Activated T-cell treated with anti-CD3 and anti-CD28 coated beads, Interleukin-2, amount 50 U/mL, for 72 hours (primary cell): ENCODE measurements around the gene APOD. TPM values are rescaled to one million over a fixed set of nuclear protein-coding genes. Genes with fewer than 3 reads are reported as not detected.
"Not testable (repeated sequence)": the region's sequence is repeated elsewhere in the genome, so short reads cannot be mapped to it uniquely, and the experiment has no call there.

Experiments
- ATAC-seq, 2 donors: fragments of 150-1000 bp; cut with Tn5 transposase; replicated peaks in 1 of 2; 2 replicates each; pipeline ENCODE4 v1.10.0; 2021; ENCODE audit warnings: moderate library complexity in 2 of 2, mild to moderate bottlenecking in 1 of 2
- DNase-seq, 2 donors: peaks; one replicate each; pipeline ENCODE4 v3.0.0; 2021 to 2022; ENCODE audit warnings: mixed read lengths in 1 of 2
- H3K27ac Mint-ChIP-seq: one replicate; pipeline ENCODE4 v1.8.0; 2022; ENCODE audit warnings: mild to moderate bottlenecking, moderate library complexity, mixed read lengths
- H3K27me3 Mint-ChIP-seq: one replicate; pipeline ENCODE4 v1.8.0; 2022; ENCODE audit warnings: low read depth, mixed read lengths
- H3K36me3 Mint-ChIP-seq, 2 donors: one replicate each; pipeline ENCODE4 v1.8.0; 2022; ENCODE audit warnings: mixed read lengths in 2 of 2, mild to moderate bottlenecking in 1 of 2; ENCODE audit not compliant: insufficient read depth in 2 of 2
- H3K4me1 Mint-ChIP-seq: one replicate; pipeline ENCODE4 v1.8.0; 2022; ENCODE audit warnings: low read depth, mixed read lengths
- H3K4me3 Mint-ChIP-seq, 2 donors: one replicate each; pipeline ENCODE4 v1.8.0; 2022; ENCODE audit warnings: mild to moderate bottlenecking in 2 of 2, mixed read lengths in 2 of 2, moderate library complexity in 2 of 2
- H3K9me3 Mint-ChIP-seq, 2 donors: one replicate each; pipeline ENCODE4 v1.8.0; 2022; ENCODE audit warnings: mixed read lengths in 2 of 2
- total RNA-seq, 2 donors: library from RNA; stranded (reverse); gene quantifications; one replicate each; pipeline ENCODE4 v1.2.3, GENCODE V29; 2022

APOD gene
- total RNA-seq, 2 donors from 2014 or later = 2.4 to 4.3 TPM

DNA sequence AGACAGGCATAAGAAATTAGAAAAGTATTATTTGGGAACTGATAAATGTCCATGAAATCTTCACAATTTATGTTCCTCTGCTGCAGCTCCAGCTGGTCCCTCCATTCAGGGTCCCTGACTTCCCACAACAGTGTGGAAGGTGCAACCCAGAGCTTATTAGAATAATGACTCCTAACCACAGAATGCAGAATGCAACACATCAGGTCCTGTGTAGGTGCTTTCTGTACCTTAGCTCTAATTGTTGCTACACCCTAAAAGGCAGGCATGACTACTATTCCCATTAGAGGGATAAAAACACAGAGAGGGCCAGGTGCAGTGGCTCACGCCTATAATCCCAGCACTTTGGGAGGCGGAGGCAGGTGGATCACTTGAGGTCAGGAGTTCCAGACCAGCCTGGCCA, 6.6 kb upstream of the APOD start:
- H3K9me3 Mint-ChIP-seq = not testable (repeated sequence)

DNA sequence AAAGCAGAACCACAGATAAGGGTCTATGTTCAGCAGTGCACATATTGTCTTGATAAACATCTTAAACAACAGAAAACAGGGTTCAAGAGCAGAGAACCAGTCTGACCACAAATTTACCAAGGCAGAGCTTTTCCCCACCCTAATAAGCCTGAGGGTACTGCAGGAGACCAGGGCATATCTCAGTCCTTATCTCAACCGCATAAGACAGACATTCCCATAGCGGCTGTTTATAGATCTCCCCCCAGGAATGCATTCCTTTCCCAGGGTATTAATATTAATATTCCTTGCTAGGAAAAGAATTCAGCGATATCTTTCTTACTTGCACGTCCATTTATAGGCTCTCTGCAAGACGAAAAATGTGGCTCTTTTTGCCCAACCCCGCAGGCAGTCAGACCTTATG, 6.1 kb upstream of the APOD start:
- not testable (repeated sequence) for H3K4me3 Mint-ChIP-seq, H3K4me1 Mint-ChIP-seq, ATAC-seq, DNase-seq, H3K27ac Mint-ChIP-seq, H3K27me3 Mint-ChIP-seq, H3K9me3 Mint-ChIP-seq, H3K36me3 Mint-ChIP-seq

More for the DNA sequence above, 6.6 kb upstream of the APOD start:
- H3K36me3 Mint-ChIP-seq, H3K27me3 Mint-ChIP-seq, ATAC-seq, DNase-seq, H3K27ac Mint-ChIP-seq, H3K4me1 Mint-ChIP-seq, H3K4me3 Mint-ChIP-seq: not testable (repeated sequence)

- H3K9me3 Mint-ChIP-seq = no peaks in the 10 kb centered on the region
- peaks cover 7% of the 10 kb centered on the region for H3K4me1 Mint-ChIP-seq
- no peak overlapping the region for H3K4me3 Mint-ChIP-seq
- H3K27ac Mint-ChIP-seq = no peak overlapping the region
- ATAC-seq (peak; percentile 46 to 50), DNase-seq (no peak)
- H3K36me3 Mint-ChIP-seq = no peaks in the 10 kb centered on the region
- H3K27me3 Mint-ChIP-seq = no peaks in the 10 kb centered on the region
Measured at GRCh38 chr3:195587824-195588223, 4.1 kb upstream of the APOD start.

DNA sequence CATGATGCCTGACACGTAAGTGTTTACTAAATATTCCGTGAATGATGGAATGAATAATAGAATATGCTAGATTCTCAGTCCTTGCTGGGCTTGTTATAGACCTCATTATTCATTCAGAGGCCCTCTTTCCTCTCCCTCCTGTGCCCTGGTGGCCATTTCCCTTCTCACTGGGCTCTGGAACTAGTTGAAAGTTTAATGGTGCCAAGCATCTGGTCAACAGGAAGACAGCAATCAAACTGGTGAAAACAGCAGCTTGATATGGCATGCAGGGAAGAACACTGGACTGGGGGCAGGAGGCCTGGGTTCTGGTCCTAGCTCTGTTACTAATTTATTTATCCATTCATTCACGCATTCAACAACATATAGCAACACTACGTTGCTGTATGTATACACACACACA, 3.7 kb upstream of the APOD start:
- ATAC-seq (peak; percentile 2 to 10), DNase-seq (no peak)
- no peaks in the 10 kb centered on the region for H3K27me3 Mint-ChIP-seq
- no peaks in the 10 kb centered on the region for H3K36me3 Mint-ChIP-seq
- no peaks in the 10 kb centered on the region for H3K9me3 Mint-ChIP-seq
- peaks cover 7% of the 10 kb centered on the region for H3K4me1 Mint-ChIP-seq
- H3K4me3 Mint-ChIP-seq = no peak overlapping the region
- H3K27ac Mint-ChIP-seq = no peak overlapping the region

DNA sequence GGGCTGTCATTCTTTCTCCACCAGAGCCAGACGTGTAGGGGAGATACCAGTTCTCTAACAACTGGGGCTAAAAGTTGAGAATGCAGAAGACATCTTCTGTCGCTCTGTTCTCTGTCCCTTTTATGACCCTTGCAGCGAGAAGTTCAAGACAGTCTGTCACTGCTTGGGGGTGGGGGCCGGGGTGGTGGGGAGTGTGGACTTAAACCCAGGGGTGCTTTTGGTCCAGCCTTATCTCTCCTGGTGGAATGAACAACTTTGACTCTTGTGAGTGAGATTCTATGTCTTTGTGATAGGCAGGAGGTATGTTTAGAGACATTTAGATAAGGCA, 767 bp upstream of the APOD start:
- Mint-ChIP-seq H3K27ac (no peak overlapping the region), H3K4me1 (peaks cover 23% of the 10 kb centered on the region), H3K36me3 (no peaks in the 10 kb centered on the region), H3K27me3 (no peaks in the 10 kb centered on the region), H3K9me3 (no peaks in the 10 kb centered on the region), H3K4me3 (no peak overlapping the region)
- no peak for DNase-seq
- ATAC-seq = no peak

DNA sequence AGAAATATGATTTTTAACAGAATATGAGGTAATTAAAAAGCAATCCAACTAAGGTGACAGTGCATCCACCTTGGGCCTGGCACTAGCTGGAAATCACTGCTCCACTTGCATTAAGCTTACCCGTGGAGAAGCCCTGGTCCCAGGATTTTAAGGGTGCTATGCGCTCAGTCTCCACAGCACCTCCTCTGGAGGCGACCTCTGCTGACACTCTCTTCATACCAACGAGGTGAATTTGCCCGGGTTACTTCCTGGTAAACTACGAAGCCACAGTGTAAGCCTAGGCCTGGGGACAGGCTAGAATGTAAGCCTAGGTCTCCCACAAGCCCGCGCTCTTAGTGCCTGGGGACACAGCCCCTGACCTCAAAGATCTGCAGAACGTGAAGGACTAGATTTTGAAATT, 793 bp downstream of the APOD start:
- Mint-ChIP-seq H3K36me3 (no peaks in the 10 kb centered on the region), H3K4me1 (peaks cover 23% of the 10 kb centered on the region), H3K27me3 (no peaks in the 10 kb centered on the region), H3K4me3 (no peak overlapping the region), H3K27ac (no peak overlapping the region), H3K9me3 (no peaks in the 10 kb centered on the region)
- ATAC-seq (no peak), DNase-seq (no peak)

DNA sequence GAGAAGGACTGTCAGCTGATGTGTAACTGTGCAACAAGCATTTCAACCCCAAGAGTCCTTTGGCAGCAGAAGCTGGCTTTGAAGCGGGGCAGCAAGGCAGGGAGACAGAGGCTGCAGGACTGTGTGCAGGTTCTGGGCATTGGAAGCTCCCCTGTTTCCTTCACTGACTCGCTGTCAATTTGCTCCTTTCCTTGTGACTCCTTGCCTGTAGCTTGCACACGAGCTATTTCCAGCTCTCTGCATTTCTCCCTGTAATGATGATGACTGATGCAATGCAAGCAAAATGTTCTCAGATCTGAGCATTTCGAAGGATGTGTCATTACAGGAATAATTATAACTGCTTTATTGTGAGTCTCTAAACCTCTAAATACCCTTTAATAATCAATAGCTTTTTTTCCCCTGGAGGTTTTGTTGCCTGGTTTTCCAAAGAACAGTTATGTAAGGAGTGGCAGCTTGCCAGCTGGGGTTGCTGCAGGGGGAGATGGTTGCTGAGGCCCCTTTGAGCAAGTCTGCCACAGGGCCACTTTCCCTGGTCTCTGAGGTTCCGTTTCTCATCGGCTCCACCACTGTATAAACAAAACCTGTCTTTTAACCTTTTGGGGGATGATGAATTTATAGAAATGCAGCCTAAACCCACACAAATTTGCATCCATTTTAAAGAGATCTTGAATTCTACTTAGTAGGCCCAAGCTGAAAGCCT, 2.8 kb downstream of the APOD start:
- ATAC-seq (peak; percentile 71 to 77), DNase-seq (peak in 1 of 2 donors; percentile 18)
- H3K9me3 Mint-ChIP-seq = no peaks in the 10 kb centered on the region
- no peak overlapping the region for H3K27ac Mint-ChIP-seq
- H3K27me3 Mint-ChIP-seq = no peaks in the 10 kb centered on the region
- H3K4me1 Mint-ChIP-seq = peaks cover 23% of the 10 kb centered on the region
- H3K4me3 Mint-ChIP-seq = no peak overlapping the region
- no peaks in the 10 kb centered on the region for H3K36me3 Mint-ChIP-seq

DNA sequence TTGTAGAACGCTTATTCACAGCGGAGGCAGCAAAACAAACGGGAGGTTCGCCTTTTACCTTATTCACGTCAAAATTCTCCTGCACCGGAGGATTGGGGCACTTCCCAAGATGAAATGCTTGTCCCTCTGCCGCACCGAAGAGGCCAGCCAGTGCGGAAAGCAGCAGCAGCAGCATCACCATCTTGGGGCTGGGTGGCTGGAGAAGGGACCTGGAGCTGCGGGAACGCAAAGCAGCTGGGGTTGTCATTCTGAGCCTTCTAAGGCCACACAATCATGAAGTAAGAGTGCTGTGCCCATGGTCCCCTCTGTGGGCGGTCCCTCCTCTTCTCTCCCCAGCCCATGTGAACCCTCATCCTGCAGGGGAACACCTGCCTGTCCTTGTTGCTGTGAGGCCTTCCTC, 4.5 kb downstream of the APOD start:
- Mint-ChIP-seq H3K36me3 (no peaks in the 10 kb centered on the region), H3K4me3 (no peak overlapping the region), H3K27me3 (no peaks in the 10 kb centered on the region), H3K9me3 (no peaks in the 10 kb centered on the region), H3K4me1 (peaks cover 22% of the 10 kb centered on the region), H3K27ac (no peak overlapping the region)
- DNase-seq (no peak), ATAC-seq (no peak)

DNA sequence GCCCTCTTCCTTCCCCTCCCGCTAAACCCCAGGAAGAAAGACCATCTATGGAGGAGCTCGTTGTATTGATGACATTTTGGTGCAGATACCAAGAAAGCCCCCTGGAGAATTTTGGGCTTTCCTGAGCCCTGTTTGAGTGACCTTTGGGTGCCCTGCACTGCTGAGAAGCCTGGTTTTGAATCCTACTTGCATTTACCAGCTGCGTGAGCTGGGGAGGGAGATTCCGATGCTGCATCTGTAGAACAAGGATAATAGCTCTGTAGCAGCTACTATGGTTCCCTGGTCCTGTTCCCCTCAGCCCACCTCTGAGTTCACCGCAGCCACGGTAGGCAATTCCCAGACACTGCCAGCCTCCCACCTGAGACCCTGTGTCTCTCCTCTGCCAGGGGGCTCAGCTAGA, 5.2 kb downstream of the APOD start:
- H3K9me3 Mint-ChIP-seq = no peaks in the 10 kb centered on the region
- peaks cover 16% of the 10 kb centered on the region for H3K4me1 Mint-ChIP-seq
- H3K4me3 Mint-ChIP-seq = no peak overlapping the region
- no peaks in the 10 kb centered on the region for H3K36me3 Mint-ChIP-seq
- DNase-seq = no peak
- H3K27ac Mint-ChIP-seq = no peak overlapping the region
- ATAC-seq = no peak
- H3K27me3 Mint-ChIP-seq = no peaks in the 10 kb centered on the region

GRCh38 chr3:195577645-195578177, 6.0 kb downstream of the APOD start:
- no peaks in the 10 kb centered on the region for H3K27me3 Mint-ChIP-seq
- peaks cover 16% of the 10 kb centered on the region for H3K4me1 Mint-ChIP-seq
- no peak overlapping the region for H3K4me3 Mint-ChIP-seq
- DNase-seq = no peak
- no peak overlapping the region for H3K27ac Mint-ChIP-seq
- H3K9me3 Mint-ChIP-seq = no peaks in the 10 kb centered on the region
- no peaks in the 10 kb centered on the region for H3K36me3 Mint-ChIP-seq
- ATAC-seq = no peak

GRCh38 chr3:195574497-195575304, 9.0 kb downstream of the APOD start:
- no peak for DNase-seq
- no peaks in the 10 kb centered on the region for H3K9me3 Mint-ChIP-seq
- H3K27me3 Mint-ChIP-seq = no peaks in the 10 kb centered on the region
- ATAC-seq = no peak
- H3K36me3 Mint-ChIP-seq = no peaks in the 10 kb centered on the region
- no peak overlapping the region for H3K27ac Mint-ChIP-seq
- no peak overlapping the region for H3K4me3 Mint-ChIP-seq
- peaks cover 7% of the 10 kb centered on the region for H3K4me1 Mint-ChIP-seq

GRCh38 chr3:195573611-195574496, 9.9 kb downstream of the APOD start:
- H3K36me3 Mint-ChIP-seq = no peaks in the 10 kb centered on the region
- H3K4me1 Mint-ChIP-seq = peaks cover 7% of the 10 kb centered on the region
- no peak overlapping the region for H3K27ac Mint-ChIP-seq
- no peak for ATAC-seq
- DNase-seq = no peak
- no peak overlapping the region for H3K4me3 Mint-ChIP-seq
- no peaks in the 10 kb centered on the region for H3K9me3 Mint-ChIP-seq
- no peaks in the 10 kb centered on the region for H3K27me3 Mint-ChIP-seq

- Mint-ChIP-seq H3K36me3 (no peaks in the 10 kb centered on the region), H3K4me3 (no peak overlapping the region), H3K9me3 (no peaks in the 10 kb centered on the region), H3K27me3 (no peaks in the 10 kb centered on the region), H3K27ac (no peak overlapping the region), H3K4me1 (peaks cover 7% of the 10 kb centered on the region)
- ATAC-seq = no peak
- DNase-seq = no peak
Measured at GRCh38 chr3:195571361-195571760, 12.4 kb downstream of the APOD start.
